HG03354 (cell line): Measurements from ENCODE around the gene SLCO4A1.
A peak's percentile ranks its signal among the peaks of the same experiment; 100 is the strongest.
"Not testable (repeated sequence)": the region's sequence is repeated elsewhere in the genome, so short reads cannot be mapped to it uniquely, and the experiment has no call there.

Experiments used
- ATAC-seq: cut with Tn5 transposase; IDR thresholded peaks from one replicate; pipeline ENCODE4 v1.9.1; 2021; ENCODE audit warnings: mild to moderate bottlenecking; ENCODE audit not compliant: unreplicated experiment, poor library complexity, severe bottlenecking

The SLCO4A1 gene

GRCh38 chr20:62620625-62621024 lies 21.7 kb upstream of the SLCO4A1 start:
- no peak for ATAC-seq

GRCh38 chr20:62621251-62622110 lies 20.8 kb upstream of the SLCO4A1 start:
- no peak for ATAC-seq

GRCh38 chr20:62622178-62622876 lies 20.0 kb upstream of the SLCO4A1 start:
- no peak for ATAC-seq

- ATAC-seq, result no peak
These were observed 19.3 kb upstream of the SLCO4A1 start for GRCh38 chr20:62622877-62623487.

GRCh38 chr20:62623488-62624324 lies 18.6 kb upstream of the SLCO4A1 start:
- peak; percentile 82 for ATAC-seq

- ATAC-seq, result peak; percentile 51
These were observed 18.0 kb upstream of the SLCO4A1 start for GRCh38 chr20:62624325-62624690.

- no peak for ATAC-seq
These were observed 17.4 kb upstream of the SLCO4A1 start for GRCh38 chr20:62624719-62625453.

GRCh38 chr20:62625516-62625915 lies 16.8 kb upstream of the SLCO4A1 start:
- no peak for ATAC-seq

- no peak for ATAC-seq
These were observed 16.3 kb upstream of the SLCO4A1 start for GRCh38 chr20:62625921-62626547.

- not testable (repeated sequence) for ATAC-seq
These were observed 14.9 kb upstream of the SLCO4A1 start for GRCh38 chr20:62627425-62627824.

- peak; percentile 31 for ATAC-seq
These were observed 14.2 kb upstream of the SLCO4A1 start for GRCh38 chr20:62627901-62628612.

- no peak for ATAC-seq
These were observed 13.6 kb upstream of the SLCO4A1 start for GRCh38 chr20:62628691-62629090.

GRCh38 chr20:62629864-62630470 lies 12.3 kb upstream of the SLCO4A1 start:
- no peak for ATAC-seq

- ATAC-seq, result no peak
These were observed 10.7 kb upstream of the SLCO4A1 start for GRCh38 chr20:62631336-62632308.

- ATAC-seq, result no peak
These were observed 9.7 kb upstream of the SLCO4A1 start for GRCh38 chr20:62632575-62633090.

- ATAC-seq, result no peak
These were observed 8.5 kb upstream of the SLCO4A1 start for GRCh38 chr20:62633598-62634329.
